ENCODE data around the gene DLG2.
"Not testable (repeated sequence)": the region's sequence is repeated elsewhere in the genome, so short reads cannot be mapped to it uniquely, and the experiment has no call there.

DLG2 gene

DNA sequence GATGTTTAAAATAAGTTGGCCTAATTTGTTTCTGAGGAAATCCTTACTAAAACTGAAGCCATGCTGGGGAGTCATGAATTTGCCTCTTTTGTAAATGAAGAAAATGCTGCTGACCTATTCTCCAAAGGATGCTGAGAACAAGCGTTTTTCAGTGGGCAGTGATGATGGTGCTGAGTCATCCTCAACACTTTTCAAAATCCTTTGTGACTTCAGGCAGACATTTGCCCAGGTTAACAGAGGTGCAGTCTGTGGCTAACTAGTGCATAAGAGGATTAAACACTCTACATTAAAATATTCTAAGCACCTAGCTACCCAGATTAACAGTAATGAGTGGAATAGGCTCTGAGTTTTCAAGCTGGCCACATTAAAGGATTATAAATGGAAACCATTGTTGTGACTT lies 509.0 kb downstream of the DLG2 start:
- no peak for DNase-seq (ENCODE audit: low read depth in 3 of 3)

DNA sequence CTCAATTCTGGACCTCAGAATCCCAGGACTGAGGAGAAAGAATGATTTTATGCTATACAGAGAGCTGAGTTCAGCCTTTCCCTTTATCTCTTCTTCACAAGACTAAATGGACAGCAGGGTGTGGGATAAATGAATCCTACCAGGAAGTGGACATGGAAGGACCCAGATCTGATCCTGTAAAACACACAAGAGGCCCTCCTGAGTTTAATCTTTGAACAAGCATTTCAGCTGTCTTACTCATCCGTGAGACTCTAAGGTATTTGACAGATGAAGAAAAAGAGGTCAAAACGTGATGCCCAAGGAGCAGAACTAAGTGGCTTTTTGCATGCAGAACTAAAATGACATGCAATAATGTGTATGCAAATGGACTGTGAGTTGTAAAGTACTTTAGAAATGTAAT lies 511.3 kb downstream of the DLG2 start:
- no peak for DNase-seq (ENCODE audit: low read depth in 3 of 3)

DNA sequence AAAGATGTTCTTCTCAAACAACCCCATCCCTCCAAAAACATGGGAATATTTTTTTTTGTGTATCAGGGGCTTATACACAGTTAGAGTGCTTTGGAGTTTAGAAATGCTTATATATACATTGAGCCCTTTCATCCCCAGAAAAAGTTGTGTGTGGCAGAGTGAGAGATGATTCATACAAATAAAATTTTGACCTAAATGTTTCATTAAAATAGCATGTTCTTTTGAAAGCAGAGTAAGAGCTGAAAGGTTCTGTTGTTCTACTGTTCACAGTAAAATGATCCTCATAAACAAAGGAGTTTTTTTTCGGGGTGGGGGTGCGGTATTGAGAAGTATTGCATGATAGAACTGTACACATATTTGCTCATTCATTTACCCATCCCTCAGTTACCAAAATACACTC lies 512.4 kb downstream of the DLG2 start:
- no peak for DNase-seq (ENCODE audit: low read depth in 3 of 3)

DNA sequence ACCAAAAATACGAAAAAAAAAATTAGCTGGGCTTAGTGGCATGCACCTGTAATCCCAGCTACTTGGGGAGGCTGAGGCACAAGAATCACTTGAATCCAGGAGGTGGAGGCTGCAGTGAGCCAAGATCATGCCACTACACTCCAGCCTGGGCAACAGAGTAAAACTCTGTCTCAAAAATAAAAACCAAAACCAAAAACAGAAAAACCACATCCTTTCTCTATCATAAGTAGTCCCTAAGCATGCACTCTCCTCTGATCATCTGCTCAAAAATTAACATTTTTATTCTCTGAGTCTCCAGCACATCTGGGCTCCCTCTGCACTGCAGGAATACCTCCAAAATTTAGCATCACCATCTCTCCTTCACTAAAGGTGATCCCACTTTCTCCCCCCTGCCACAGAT lies 516.9 kb downstream of the DLG2 start:
- DNase-seq (ENCODE audit: low read depth in 3 of 3) = not testable (repeated sequence)

DNA sequence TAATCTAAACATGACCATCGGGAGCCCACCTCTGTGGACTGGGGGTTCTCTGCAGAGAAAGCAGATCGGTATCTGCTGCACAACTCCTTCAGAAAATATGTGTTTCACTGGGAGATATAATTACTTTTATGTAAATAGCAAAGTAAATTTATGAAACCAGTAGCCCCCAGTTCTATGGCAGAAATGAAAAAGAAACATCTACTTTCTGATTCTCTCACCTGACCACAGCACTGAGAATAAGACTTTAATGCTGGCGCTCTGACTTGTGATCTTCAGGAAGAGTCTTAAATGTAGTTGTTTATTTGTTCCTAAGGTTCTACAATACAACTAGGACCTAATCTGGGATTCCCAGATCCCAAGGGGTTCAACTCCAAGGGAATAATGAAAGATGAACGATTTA lies 518.0 kb downstream of the DLG2 start:
- no peak for DNase-seq (ENCODE audit: low read depth in 3 of 3)

DNA sequence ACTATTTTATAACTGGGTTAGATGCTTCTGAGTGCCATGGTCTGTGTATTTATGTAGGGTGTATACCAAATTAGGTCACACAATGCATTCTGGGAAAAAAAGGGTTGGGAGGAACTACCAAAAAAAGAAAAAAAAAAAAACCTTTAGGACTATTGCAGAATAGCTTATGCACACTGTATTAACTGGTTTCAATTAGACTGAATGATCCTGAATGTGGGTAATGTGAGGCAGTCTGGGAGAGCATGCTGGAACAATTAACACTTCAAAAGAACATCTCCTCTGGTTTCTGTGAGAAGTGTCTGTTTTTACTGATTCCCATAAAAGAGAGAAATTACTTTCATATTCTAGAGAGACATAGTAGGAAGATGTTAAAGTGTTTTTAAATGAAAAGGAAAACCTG lies 521.3 kb downstream of the DLG2 start:
- DNase-seq (ENCODE audit: low read depth in 3 of 3) = no peak

DNA sequence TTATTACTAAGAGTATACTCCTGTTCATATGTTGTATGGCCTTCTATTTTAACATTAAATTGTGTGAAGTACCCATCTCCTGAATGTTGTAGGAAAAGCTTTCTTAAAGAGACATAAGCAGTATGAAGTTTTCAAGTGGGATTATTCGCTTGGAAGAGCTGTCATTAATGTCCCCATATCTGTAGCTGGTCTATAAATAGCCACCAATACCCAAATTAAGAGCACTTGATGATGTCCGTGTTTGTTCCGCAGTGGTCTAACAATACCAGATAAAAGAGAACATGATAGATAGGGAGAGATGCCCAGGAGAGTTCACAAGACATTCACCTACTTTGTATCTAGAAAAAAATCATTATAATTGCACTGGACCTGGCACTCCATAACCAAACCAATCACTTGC lies 527.6 kb downstream of the DLG2 start:
- no peak for DNase-seq (ENCODE audit: low read depth in 3 of 3)

DNA sequence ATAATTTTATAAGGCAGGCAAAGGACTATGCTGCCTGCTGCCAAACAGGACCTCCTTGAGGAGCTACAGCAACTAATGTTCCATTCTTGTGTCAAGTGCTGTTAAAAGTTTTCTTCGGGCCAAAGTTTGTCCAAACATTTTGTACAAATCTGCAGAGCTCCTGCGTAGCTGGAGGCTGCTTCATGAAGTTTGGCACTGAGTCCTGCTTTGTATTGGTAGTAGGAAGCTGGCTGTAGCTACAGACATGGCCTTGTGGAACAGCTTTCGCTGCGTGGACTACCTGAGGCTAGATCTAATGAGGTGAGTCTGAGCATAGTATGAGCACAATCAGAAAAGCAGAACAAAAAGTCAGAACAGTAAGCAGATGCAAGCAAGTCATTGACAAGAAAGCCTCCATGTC lies 528.1 kb downstream of the DLG2 start:
- no peak for DNase-seq (ENCODE audit: low read depth in 3 of 3)

DNA sequence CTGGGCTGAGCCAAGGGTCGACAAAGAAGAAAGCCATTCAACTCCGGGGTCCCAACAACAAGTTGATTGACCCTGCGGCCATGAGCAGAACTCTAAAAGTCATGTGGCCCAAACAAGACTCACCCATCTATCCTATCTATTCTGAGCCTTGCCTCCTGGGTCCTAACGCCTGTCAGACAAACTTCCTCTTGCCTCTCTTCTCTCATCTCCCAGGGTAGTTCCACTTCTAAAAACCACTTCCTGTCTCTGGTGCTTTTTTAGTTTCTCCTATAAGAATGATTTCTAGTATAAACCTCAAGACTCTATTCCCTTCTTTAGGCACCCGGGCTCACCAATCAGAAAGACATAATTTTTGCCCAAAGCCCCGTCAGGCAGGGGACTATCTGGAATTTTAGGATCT lies 530.2 kb downstream of the DLG2 start:
- DNase-seq (ENCODE audit: low read depth in 3 of 3) = no peak

DNA sequence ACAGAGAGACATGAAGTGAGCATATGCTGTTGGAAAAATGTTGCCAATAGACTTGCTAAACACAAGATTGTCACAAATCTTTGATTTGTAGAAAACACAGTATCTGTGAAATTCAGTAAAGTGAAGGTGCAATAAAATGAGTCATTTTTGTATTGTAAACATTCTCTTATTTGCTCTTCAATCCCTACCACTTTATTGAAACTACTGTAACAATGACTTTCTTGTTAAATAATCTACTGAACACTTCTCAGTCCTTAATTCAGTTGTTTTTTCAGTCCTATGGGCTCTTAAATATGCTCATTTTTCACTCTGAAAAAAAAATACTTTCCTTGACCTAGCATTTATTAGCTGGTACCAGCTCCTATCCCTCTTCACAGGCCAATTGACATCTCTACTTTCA lies 531.9 kb downstream of the DLG2 start:
- no peak for DNase-seq (ENCODE audit: low read depth in 3 of 3)

DNA sequence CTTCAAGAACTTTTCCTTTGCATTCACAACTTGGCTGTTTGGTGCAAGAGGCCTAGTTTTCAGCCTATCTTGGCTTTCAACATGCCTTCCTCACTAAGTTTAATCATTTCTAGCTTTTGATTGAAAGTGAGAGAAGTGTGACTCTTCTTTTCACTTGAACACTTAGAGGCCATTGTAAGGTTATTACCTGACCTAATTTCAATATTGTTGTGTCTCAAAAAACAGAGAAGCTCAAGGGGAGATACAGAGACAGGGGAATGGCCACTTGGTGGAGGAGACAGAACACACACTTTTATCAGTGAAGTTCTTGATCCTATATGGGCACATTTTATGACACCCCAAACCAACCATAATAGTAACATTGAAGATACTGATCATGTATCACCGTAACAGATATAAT lies 532.3 kb downstream of the DLG2 start:
- no peak for DNase-seq (ENCODE audit: low read depth in 3 of 3)

DNA sequence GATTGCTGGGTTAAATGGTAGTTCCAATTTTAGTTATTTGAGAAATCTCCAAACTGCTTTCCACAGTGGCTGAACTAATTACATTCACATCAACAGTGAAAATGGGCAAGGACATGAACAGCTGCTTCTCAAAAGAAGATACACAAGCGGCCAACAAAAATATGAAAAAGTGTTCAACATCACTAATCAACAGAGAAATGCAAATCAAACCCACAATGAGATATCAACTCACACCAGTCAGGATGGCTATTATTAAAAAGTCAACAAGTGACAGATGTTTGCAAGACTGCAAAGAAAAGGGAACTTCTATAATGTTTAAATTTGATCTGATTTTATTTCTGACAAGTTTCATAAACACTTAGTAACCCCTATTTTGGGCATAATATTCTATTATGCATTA lies 537.5 kb downstream of the DLG2 start:
- DNase-seq (ENCODE audit: low read depth in 3 of 3) = no peak

DNA sequence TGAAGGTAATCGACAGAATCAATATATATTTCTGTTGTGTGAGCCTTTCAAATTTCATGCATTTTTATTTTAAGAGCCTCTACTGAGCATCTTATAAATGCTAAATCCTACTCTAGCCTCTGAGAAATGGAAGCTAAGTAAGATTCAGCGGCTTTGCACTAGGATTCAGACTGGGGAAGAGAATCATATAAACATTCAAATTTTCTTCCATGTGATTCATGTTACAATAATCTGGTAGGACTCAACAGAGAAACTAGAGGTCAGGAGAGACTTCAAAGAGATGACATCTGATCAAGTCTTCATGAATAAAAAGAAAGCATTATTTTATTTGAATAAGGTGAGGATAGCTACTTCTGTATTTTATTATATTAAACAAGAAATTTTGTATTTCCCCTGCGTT lies 538.9 kb downstream of the DLG2 start:
- no peak for DNase-seq (ENCODE audit: low read depth in 3 of 3)

DNA sequence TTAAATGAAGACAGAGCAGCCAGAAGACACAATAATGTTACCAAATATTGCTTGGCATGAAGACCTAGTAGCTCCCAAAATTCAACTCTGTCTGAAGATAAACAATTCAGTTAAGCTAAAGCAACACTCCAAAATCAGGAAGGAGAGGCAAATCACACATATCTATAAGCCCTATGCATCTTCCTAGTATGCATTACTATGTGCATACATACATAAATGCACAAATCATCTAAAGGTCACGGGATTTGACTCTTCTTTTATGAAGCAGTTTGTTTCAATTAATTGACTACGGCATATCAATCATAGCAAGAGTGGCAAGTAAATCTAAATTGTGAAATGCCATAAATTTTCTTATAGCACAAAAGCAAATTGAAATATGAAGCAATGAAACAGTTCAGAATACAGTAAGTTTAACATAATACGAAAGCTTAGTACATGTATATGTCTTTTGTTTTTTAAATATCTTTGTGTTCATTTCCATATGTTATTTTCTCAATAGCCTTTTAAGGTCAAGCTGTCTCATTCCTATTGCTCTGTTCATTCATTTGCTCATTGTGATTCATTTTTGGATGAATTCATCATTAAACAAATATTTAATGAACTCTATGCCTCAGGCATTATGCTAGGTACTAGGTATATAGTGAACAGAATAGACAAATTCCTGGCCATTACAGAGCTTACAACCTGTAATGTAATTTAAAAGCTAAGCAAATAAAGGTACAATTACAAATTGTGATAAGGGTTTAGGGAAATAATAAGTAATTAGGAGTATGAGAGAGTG lies 540.5 kb downstream of the DLG2 start:
- no peak for DNase-seq (ENCODE audit: low read depth in 3 of 3)

DNA sequence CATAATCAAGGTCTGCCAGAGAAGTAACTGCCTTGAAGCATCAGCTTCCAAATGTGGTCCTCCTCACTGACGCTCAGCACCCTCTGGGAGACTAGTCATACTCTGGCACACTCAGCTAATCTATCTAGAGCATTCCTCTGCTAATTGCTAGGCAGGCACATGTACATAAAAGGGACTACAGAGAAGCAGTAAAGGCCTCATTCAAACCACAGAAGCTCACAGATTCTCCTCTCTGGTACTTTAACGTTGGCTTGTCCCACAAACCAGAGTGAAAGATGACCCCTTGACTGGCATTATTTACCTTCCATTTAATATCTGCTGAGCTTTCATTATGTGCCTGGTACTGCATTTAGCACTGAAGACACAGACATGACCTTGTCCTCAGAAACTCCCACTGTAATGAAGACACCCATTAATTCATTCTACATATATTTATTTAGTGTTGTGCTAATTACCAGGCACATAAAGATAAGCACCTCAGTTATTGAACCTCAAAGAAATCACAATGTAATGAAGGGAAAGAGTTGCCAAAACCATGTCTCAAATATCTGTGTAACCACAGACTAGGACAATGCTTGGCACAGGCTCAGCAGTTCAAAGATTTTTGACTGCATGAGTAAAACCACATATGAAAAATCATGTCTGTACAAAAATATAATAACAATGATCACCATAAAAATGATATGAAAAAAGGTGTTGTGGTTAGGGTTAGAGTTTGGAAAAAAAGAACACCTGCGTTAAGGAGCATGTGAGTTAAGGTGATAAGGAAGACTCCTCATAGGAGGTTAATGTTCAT lies 550.4 kb downstream of the DLG2 start:
- no peak for DNase-seq (ENCODE audit: low read depth in 3 of 3)

DNA sequence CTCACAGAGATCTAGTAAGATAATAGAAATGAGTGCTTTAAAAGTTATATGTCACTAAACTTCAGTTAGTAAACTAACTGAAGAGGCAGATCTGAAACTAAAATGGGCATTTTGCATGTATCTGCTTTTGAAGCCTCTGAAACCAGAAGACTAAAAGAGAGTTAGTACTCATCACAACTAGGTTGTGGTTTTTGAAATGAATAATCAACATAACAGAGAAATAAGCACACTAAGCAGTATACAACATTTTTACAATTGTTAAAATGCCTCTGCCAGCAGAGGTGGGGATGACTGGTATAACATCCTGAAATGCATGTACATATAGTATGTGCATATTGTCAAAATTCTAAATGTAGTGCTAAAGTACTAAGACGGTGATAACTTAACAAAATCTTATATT lies 564.5 kb downstream of the DLG2 start:
- no peak for DNase-seq (ENCODE audit: low read depth in 3 of 3)

DNA sequence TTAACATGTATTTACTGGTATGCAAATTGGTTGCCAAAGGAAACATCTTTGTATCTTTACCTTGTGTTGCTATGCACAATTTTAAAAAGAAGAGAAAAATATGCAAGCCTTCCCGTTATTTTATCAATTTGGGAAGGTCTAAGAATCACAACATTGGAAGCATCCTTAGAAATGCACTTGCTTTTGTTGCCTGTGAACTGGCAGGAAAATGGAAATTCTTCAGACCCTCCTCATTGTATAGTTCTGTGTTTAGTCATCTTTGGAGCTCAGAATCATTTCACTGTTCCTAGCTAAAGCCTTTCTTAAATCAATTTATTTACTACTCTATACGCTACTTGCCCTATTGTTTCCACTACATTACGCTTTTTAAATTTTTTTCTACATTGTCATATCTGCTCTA lies 574.5 kb downstream of the DLG2 start:
- no peak for DNase-seq (ENCODE audit: low read depth in 3 of 3)

DNA sequence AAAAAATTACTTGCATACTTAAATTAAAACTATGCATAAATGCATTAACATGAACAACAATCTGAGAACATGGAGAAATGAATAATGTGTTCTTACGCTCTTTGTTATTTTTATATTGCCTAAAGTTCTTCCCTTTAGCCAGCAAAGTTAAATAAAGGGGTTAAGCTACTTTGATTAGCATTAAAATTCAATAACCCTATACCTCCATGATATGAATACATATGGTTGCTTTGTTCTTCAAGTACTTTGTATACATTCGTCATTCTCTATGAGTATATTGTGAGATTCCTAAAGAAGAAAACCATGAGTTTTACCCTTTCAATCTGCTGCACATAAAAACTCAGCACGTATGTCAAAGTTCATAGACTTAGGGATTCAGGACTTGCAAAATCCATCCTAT lies 578.3 kb downstream of the DLG2 start:
- no peak for DNase-seq (ENCODE audit: low read depth in 3 of 3)

DNA sequence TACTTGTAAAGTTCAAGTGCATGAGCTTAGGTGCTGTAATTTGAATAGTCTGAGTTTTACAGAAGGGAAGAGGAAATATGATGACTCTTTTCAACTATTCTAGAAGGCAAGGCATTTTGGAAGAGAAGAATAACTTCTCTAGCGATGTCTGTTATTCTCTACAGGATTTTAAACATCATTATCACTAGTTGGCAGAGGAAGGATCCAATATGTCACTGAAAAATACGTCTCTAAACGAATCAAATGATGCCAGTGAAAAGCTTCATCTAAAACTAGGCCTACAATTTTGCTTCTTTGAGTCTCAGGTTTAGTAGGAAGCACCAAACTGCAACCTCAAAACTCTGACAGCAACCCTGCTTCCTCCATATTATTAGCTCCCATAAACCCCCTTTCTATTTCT lies 581.4 kb downstream of the DLG2 start:
- no peak for DNase-seq (ENCODE audit: low read depth in 3 of 3)

DNA sequence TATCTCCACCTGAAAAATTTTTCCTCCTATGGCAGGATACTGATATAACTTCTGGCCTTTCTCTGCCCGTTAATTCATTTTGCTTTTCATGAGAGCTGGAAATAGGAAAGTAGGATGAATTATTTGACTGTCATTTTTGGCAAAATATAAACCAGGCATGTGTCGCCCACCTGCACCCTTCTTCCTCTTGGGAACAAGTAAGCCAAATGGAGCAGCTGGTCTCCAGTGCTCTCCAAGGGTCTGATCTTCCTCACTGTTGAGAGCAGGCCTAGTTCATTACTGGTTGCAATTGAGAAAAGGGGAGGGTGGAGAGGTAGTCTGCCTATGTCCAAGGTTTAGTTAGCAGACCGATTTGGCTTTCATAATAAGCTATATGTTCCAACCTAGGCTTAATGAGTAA lies 582.2 kb downstream of the DLG2 start:
- no peak for DNase-seq (ENCODE audit: low read depth in 3 of 3)

DNA sequence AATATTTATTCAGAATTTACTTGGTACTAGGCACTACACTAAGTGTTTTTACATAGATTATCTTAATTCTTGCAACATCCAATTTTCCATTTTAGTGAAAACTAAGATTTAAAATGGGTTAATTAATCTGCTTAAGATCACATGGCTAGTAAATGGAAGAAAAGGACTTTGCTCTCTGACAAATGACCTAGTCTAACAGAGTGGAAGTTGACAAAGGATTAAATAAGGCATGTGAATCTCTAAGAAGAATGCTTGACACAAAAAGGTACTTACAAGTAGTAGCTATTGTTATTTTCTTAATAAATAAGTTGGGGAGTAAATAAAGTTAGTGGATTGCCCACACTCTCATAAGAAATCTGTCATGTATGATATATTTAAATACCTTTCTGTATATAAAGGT lies 584.8 kb downstream of the DLG2 start:
- no peak for DNase-seq (ENCODE audit: low read depth in 3 of 3)

DNA sequence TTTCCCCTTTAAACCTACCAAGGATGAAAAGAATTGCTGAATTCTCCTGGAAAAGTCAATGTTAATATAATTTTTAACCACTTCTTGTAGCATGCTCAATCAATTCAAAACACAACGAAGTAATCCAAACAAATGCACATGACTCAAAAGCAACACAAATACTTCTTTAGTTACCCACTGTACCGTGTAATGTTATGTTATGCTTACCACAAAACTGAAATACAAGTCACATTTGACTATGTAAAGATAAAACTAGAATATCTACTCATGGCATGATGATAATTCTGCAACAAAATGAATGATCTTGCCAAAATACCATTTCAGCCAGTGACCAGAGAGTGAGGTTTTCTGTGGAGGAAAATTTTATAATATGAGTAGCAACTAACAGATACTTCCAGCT lies 587.0 kb downstream of the DLG2 start:
- no peak for DNase-seq (ENCODE audit: low read depth in 3 of 3)

DNA sequence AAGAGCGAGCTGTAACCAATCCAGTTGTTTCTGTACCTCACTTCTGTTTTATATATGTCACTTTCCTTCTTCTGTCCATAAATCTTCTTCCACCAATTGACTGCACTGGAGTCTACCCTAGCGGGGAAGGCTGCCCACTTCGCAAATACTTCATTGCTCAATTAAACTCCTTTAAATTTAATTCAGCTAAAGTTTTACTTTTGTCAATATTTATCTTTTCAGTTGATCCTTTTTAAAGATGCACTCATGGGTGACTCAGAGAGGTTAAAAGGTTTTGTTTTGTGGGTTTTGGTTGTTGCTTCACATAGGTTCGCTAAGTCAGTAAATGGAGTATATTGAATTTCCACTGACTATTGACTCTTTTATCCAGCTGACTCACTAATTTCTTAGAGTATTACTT lies 597.2 kb downstream of the DLG2 start:
- no peak for DNase-seq (ENCODE audit: low read depth in 3 of 3)
